Mesodermal cell (in vitro differentiated cells): ENCODE data around the gene HDDC3.

Experiments
- H3K27ac ChIP-seq: 2 replicates; pipeline ENCODE4 v1.7.0; 2013; ENCODE audit warnings: mild to moderate bottlenecking, low read depth, low read length, moderate library complexity; ENCODE audit not compliant: severe bottlenecking
- H3K36me3 ChIP-seq: 2 replicates; pipeline ENCODE4 v1.7.1; 2013; ENCODE audit warnings: mild to moderate bottlenecking, low read length, moderate library complexity; ENCODE audit not compliant: control insufficient read depth, insufficient read depth
- H3K4me1 ChIP-seq: one replicate; pipeline ENCODE4 v1.7.1; 2013; ENCODE audit warnings: mild to moderate bottlenecking, low read length; ENCODE audit not compliant: insufficient read depth, control insufficient read depth, poor library complexity, severe bottlenecking
- H3K4me3 ChIP-seq: 2 replicates; pipeline ENCODE4 v1.7.0; 2013; ENCODE audit warnings: low read length, control low read depth, mild to moderate bottlenecking; ENCODE audit not compliant: insufficient read depth, poor library complexity, severe bottlenecking; ENCODE audit errors: extremely low read depth
- H3K9me3 ChIP-seq: 2 replicates; pipeline ENCODE4 v1.7.1; 2013; ENCODE audit warnings: mild to moderate bottlenecking, low read length, moderate library complexity; ENCODE audit not compliant: control insufficient read depth
- WGBS, 2 experiments: methylation state at CpG; one replicate each; pipeline ENCODE4 v1.1.5; 2013; ENCODE audit warnings: missing lambda C conversion rate in 2 of 2; ENCODE audit not compliant: insufficient coverage in 2 of 2; 5-methylcytosine and 5-hydroxymethylcytosine counted together

The HDDC3 gene

GRCh38 chr15:90889313-90889730 is 43.0 kb downstream of the HDDC3 start:
- no peak overlapping the region for H3K27ac ChIP-seq
- H3K4me3 ChIP-seq: no peak overlapping the region
- peaks cover 12% of the 10 kb centered on the region for H3K4me1 ChIP-seq
- peaks cover 49% of the 10 kb centered on the region for H3K36me3 ChIP-seq
- WGBS, 2 experiments: 91 to 96% methylated on average over 14 to 18 of the region's 18 CpGs
- H3K9me3 ChIP-seq: no peaks in the 10 kb centered on the region

- Histone ChIP-seq H3K27ac (no peak overlapping the region), H3K4me3 (no peak overlapping the region), H3K9me3 (no peaks in the 10 kb centered on the region), H3K36me3 (peaks cover 32% of the 10 kb centered on the region), H3K4me1 (peaks cover 21% of the 10 kb centered on the region)
- WGBS, 2 experiments: 93 to 96% methylated on average over 11 of the region's 13 CpGs
Measured at GRCh38 chr15:90887037-90887481, 45.3 kb downstream of the HDDC3 start.

- Histone ChIP-seq H3K4me3 (no peak overlapping the region), H3K27ac (no peak overlapping the region), H3K9me3 (no peaks in the 10 kb centered on the region), H3K36me3 (peaks cover 34% of the 10 kb centered on the region), H3K4me1 (peaks cover 21% of the 10 kb centered on the region)
- WGBS, 2 experiments: 65 to 100% methylated on average over 1 to 4 of the region's 5 CpGs
Measured at GRCh38 chr15:90886291-90886614, 46.1 kb downstream of the HDDC3 start.

GRCh38 chr15:90885432-90886290 is 46.7 kb downstream of the HDDC3 start:
- no peak overlapping the region for H3K4me3 ChIP-seq
- peaks cover 21% of the 10 kb centered on the region for H3K4me1 ChIP-seq
- no peaks in the 10 kb centered on the region for H3K9me3 ChIP-seq
- 72 to 78% methylated on average over 16 to 17 of the region's 23 CpGs for WGBS, 2 experiments
- peaks cover 40% of the 10 kb centered on the region for H3K36me3 ChIP-seq
- no peak overlapping the region for H3K27ac ChIP-seq

GRCh38 chr15:90884719-90885431 is 47.5 kb downstream of the HDDC3 start:
- H3K27ac ChIP-seq: peak overlapping the region; percentile 76
- H3K9me3 ChIP-seq: no peaks in the 10 kb centered on the region
- 68 to 72% methylated on average over 12 to 16 of the region's 16 CpGs for WGBS, 2 experiments
- peaks cover 21% of the 10 kb centered on the region for H3K4me1 ChIP-seq
- peaks cover 40% of the 10 kb centered on the region for H3K36me3 ChIP-seq
- H3K4me3 ChIP-seq: peak overlapping the region; percentile 45

- H3K4me1 ChIP-seq: peaks cover 21% of the 10 kb centered on the region
- WGBS, 2 experiments: 18 to 19% methylated on average over 22 to 46 of the region's 58 CpGs
- H3K4me3 ChIP-seq: peak within 1 kb of the TSS; percentile 45
- peaks cover 48% of the 10 kb centered on the region for H3K36me3 ChIP-seq
- peak within 1 kb of the TSS; percentile 76 for H3K27ac ChIP-seq
- H3K9me3 ChIP-seq: no peaks in the 10 kb centered on the region
Measured at GRCh38 chr15:90883976-90884718, 48.2 kb downstream of the HDDC3 start, which contains the start of gene FES. FES (plus strand) TSS chr15:90884504; CDS start chr15:90885046, 542 bp downstream.

GRCh38 chr15:90883526-90883975 is 48.8 kb downstream of the HDDC3 start:
- H3K9me3 ChIP-seq: no peaks in the 10 kb centered on the region
- H3K4me3 ChIP-seq: peak overlapping the region; percentile 45
- peaks cover 50% of the 10 kb centered on the region for H3K36me3 ChIP-seq
- peaks cover 21% of the 10 kb centered on the region for H3K4me1 ChIP-seq
- WGBS, 2 experiments: 71 to 100% methylated on average over 3 to 4 of the region's 7 CpGs
- H3K27ac ChIP-seq: peak overlapping the region; percentile 76

DNA sequence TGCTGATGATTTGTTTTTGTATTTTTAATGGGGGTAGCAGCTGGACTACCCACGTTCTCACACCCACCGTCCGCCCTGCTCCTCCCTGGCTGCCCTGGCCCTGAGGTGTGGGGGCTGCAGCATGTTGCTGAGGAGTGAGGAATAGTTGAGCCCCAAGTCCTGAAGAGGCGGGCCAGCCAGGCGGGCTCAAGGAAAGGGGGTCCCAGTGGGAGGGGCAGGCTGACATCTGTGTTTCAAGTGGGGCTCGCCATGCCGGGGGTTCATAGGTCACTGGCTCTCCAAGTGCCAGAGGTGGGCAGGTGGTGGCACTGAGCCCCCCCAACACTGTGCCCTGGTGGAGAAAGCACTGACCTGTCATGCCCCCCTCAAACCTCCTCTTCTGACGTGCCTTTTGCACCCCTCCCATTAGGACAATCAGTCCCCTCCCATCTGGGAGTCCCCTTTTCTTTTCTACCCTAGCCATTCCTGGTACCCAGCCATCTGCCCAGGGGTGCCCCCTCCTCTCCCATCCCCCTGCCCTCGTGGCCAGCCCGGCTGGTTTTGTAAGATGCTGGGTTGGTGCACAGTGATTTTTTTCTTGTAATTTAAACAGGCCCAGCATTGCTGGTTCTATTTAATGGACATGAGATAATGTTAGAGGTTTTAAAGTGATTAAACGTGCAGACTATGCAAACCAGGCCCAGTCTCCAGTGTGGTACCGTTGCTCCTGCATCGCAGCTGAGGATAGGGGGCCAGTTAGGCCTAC is 49.4 kb downstream of the HDDC3 start:
- Histone ChIP-seq H3K4me1 (peaks cover 21% of the 10 kb centered on the region), H3K27ac (peak overlapping the region; percentile 76), H3K36me3 (peaks cover 56% of the 10 kb centered on the region), H3K9me3 (no peaks in the 10 kb centered on the region), H3K4me3 (no peak overlapping the region)
- WGBS, 2 experiments: 88 to 98% methylated on average over 6 to 10 of the region's 13 CpGs

DNA sequence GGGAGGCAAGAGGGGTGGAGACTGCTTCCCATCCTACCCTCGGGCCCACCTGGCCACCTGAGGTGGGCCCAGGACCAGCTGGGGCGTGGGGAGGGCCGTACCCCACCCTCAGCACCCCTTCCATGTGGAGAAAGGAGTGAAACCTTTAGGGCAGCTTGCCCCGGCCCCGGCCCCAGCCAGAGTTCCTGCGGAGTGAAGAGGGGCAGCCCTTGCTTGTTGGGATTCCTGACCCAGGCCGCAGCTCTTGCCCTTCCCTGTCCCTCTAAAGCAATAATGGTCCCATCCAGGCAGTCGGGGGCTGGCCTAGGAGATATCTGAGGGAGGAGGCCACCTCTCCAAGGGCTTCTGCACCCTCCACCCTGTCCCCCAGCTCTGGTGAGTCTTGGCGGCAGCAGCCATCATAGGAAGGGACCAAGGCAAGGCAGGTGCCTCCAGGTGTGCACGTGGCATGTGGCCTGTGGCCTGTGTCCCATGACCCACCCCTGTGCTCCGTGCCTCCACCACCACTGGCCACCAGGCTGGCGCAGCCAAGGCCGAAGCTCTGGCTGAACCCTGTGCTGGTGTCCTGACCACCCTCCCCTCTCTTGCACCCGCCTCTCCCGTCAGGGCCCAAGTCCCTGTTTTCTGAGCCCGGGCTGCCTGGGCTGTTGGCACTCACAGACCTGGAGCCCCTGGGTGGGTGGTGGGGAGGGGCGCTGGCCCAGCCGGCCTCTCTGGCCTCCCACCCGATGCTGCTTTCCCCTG is 50.2 kb downstream of the HDDC3 start:
- H3K9me3 ChIP-seq: no peaks in the 10 kb centered on the region
- peaks cover 57% of the 10 kb centered on the region for H3K36me3 ChIP-seq
- no peak overlapping the region for H3K27ac ChIP-seq
- H3K4me3 ChIP-seq: no peak overlapping the region
- WGBS, 2 experiments: 92 to 93% methylated on average over 10 to 12 of the region's 19 CpGs
- H3K4me1 ChIP-seq: peaks cover 21% of the 10 kb centered on the region
